A673 (cell line): ENCODE results near the gene SOBP. TPM values are rescaled to one million over a fixed set of nuclear protein-coding genes. Genes with fewer than 3 reads are reported as not detected.

Experiments
- BruUV-seq: library from RNA; stranded (reverse); fragments of 400-500 nt; replicated peaks from 2 replicates; lab custom pipeline; 2021; lab: Mats Ljungman, UMichigan
- CTCF ChIA-PET: fragments of 300-600 bp; sonication (Branson Sonifier 250); formaldehyde crosslinking; loops from one replicate; lab custom pipeline; 2022; ENCODE audit warnings: antibody characterized with exemption; lab: Charles Lee
- POLR2A ChIA-PET: fragments of 300-600 bp; sonication (Branson Sonifier 250); formaldehyde crosslinking; loops from one replicate; lab custom pipeline; 2022; ENCODE audit warnings: antibody characterized with exemption; ENCODE audit not compliant: low non-redundant PET; lab: Charles Lee
- DNase-seq: peaks from one replicate; pipeline ENCODE4 v3.0.0-alpha.2; 2015; ENCODE audit warnings: low spot score
- H3K27ac ChIP-seq: fragments of 200-600 bp; sonication (generic); 2 replicates; pipeline ENCODE4 v1.5.1; 2016; ENCODE audit warnings: mixed run types, low read depth, mild to moderate bottlenecking, mixed read lengths, antibody characterized with exemption, low read length; ENCODE audit not compliant: poor library complexity, severe bottlenecking
- H3K27me3 ChIP-seq: fragments of 200-600 bp; sonication (generic); replicated peaks from 2 replicates; pipeline ENCODE4 v1.6.1; 2017; ENCODE audit warnings: mixed run types, low read depth, mild to moderate bottlenecking, mixed read lengths, antibody characterized with exemption, low read length; ENCODE audit not compliant: insufficient read depth, poor library complexity
- H3K36me3 ChIP-seq: fragments of 200-600 bp; sonication (generic); 2 replicates; pipeline ENCODE4 v1.6.1; 2016; ENCODE audit warnings: mixed run types, mild to moderate bottlenecking, mixed read lengths, antibody characterized with exemption, low read length; ENCODE audit not compliant: insufficient read depth, poor library complexity, severe bottlenecking
- H3K4me1 ChIP-seq: fragments of 200-600 bp; sonication (generic); 2 replicates; pipeline ENCODE4 v1.6.1; 2017; ENCODE audit warnings: mixed run types, mild to moderate bottlenecking, mixed read lengths, antibody characterized with exemption, low read length; ENCODE audit not compliant: insufficient read depth, poor library complexity, severe bottlenecking
- H3K4me3 ChIP-seq: fragments of 200-600 bp; sonication (generic); 2 replicates; pipeline ENCODE4 v1.5.1; 2016; ENCODE audit warnings: low read depth, mixed run types, mild to moderate bottlenecking, mixed read lengths, low read length; ENCODE audit not compliant: poor library complexity, severe bottlenecking
- H3K9me3 ChIP-seq: fragments of 200-600 bp; sonication (generic); 2 replicates; pipeline ENCODE4 v1.6.1; 2016; ENCODE audit warnings: mixed run types, low read depth, mild to moderate bottlenecking, mixed read lengths, antibody characterized with exemption, low read length; ENCODE audit not compliant: poor library complexity, severe bottlenecking
- EZH2 ChIP-seq: fragments of 200-600 bp; sonication (generic); IDR thresholded peaks from 2 replicates; pipeline ENCODE4 v1.6.1; 2017; ENCODE audit warnings: borderline replicate concordance, low read depth, mild to moderate bottlenecking, mixed read lengths, antibody characterized with exemption, low read length; ENCODE audit not compliant: poor library complexity, severe bottlenecking
- intact Hi-C: fragments of 100-400 bp; cut with micrococcal nuclease; formaldehyde crosslinking; loops from one replicate; pipeline ENCODE4 v1.10.0; 2022; ENCODE audit not compliant: unreplicated experiment
- total RNA-seq: library from RNA; stranded (reverse); gene quantifications from 2 replicates; pipeline ENCODE4 v1.2.3, GENCODE V29; 2021
- TF ChIP-seq, protein P1 (sequence below): fragments of 300-800, 200-600 bp; sonication (generic); conservative IDR thresholded peaks from 2 replicates; pipeline ENCODE4 v1.5.1; 2017; ENCODE audit warnings: low read depth, mild to moderate bottlenecking, antibody characterized with exemption, low read length, moderate library complexity, mixed read lengths

The SOBP gene
- total RNA-seq, 1 experiment from 2014 or later: 3.3 TPM

DNA sequence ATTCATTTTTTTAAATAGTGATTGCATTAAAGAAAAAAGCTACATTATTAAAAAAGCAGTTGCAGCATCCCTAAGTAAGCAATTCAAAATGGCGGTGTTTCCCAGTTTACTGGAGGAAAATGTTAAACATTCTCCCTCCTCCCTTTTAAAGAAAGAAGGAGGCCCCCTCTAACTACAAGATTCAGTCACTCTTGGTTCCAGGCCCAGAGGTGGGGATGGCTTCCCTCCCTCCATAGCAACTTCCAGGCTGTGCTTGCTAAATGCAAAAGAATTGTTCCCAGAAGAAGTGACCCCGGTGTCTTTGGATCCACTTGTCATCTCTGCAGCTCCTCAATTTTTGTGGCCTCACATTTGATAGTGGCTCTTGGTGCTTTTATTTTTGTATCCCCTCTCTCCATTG lies 165.9 kb downstream of the SOBP start:
- intact Hi-C loops: loop anchor here (2.0 to 10.0 kb wide), 3 partner anchors 171 to 479 kb away; no protein-coding TSS in a partner anchor

GRCh38 chr6:107656401-107656800 lies 166.5 kb downstream of the SOBP start:
- ChIA-PET CTCF (interaction anchor here (1.8 kb wide), 1 partner anchor 338 kb away, joined by 12 read pairs; no protein-coding TSS in a partner anchor), POLR2A (no interaction called here)
- Histone ChIP-seq H3K4me1 (peaks cover 26% of the 10 kb centered on the region), H3K27ac (peak overlapping the region; percentile 44), H3K27me3 (no peaks in the 10 kb centered on the region), H3K4me3 (no peak overlapping the region), H3K36me3 (no peaks in the 10 kb centered on the region), H3K9me3 (no peaks in the 10 kb centered on the region)
- no peak for DNase-seq
- no TSS peak for BruUV-seq
- intact Hi-C loops: loop anchor here (5.0 to 10.0 kb wide), 2 partner anchors 172 to 479 kb away; no protein-coding TSS in a partner anchor
- TF ChIP-seq, protein P1, sequence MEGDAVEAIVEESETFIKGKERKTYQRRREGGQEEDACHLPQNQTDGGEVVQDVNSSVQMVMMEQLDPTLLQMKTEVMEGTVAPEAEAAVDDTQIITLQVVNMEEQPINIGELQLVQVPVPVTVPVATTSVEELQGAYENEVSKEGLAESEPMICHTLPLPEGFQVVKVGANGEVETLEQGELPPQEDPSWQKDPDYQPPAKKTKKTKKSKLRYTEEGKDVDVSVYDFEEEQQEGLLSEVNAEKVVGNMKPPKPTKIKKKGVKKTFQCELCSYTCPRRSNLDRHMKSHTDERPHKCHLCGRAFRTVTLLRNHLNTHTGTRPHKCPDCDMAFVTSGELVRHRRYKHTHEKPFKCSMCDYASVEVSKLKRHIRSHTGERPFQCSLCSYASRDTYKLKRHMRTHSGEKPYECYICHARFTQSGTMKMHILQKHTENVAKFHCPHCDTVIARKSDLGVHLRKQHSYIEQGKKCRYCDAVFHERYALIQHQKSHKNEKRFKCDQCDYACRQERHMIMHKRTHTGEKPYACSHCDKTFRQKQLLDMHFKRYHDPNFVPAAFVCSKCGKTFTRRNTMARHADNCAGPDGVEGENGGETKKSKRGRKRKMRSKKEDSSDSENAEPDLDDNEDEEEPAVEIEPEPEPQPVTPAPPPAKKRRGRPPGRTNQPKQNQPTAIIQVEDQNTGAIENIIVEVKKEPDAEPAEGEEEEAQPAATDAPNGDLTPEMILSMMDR: no peak
- TF ChIP-seq EZH2: no peak

More for the DNA sequence above, 165.9 kb downstream of the SOBP start:
- BruUV-seq: no TSS peak
- CTCF ChIA-PET: interaction anchor here (0.5 to 1.8 kb wide), 4 partner anchors 338 to 447 kb away, joined by 3 to 12 read pairs (median 3); no protein-coding TSS in a partner anchor
- Histone ChIP-seq H3K4me1 (peaks cover 26% of the 10 kb centered on the region), H3K27me3 (no peaks in the 10 kb centered on the region), H3K9me3 (no peaks in the 10 kb centered on the region), H3K36me3 (no peaks in the 10 kb centered on the region), H3K27ac (no peak overlapping the region), H3K4me3 (no peak overlapping the region)
- POLR2A ChIA-PET: no interaction called here
- TF ChIP-seq EZH2: no peak
- TF ChIP-seq, protein P1: no peak
- DNase-seq: no peak

- peaks cover 26% of the 10 kb centered on the region for H3K4me1 ChIP-seq
Measured at GRCh38 chr6:107656883-107657282, 167.0 kb downstream of the SOBP start.

More at GRCh38 chr6:107656883-107657282, 167.0 kb downstream of the SOBP start:
- ChIA-PET CTCF (no interaction called here), POLR2A (no interaction called here)
- Histone ChIP-seq H3K4me3 (no peak overlapping the region), H3K27ac (peak overlapping the region; percentile 44), H3K36me3 (no peaks in the 10 kb centered on the region), H3K27me3 (no peaks in the 10 kb centered on the region), H3K9me3 (no peaks in the 10 kb centered on the region)
- BruUV-seq: no TSS peak
- intact Hi-C loops: loop anchor here (5.0 to 10.0 kb wide), 2 partner anchors 172 to 480 kb away; no protein-coding TSS in a partner anchor
- TF ChIP-seq, protein P1: no peak
- no peak for TF ChIP-seq EZH2
- DNase-seq: no peak
